ENCODE measurements around the gene SALL4.

The SALL4 gene

GRCh38 chr20:51800060-51800871 is 2.1 kb downstream of the SALL4 start (continued):
- TF ChIP-seq PRDM10 (tag by site-specific recombination; IDR thresholded peaks at IDR 0.05) (no peak), KLF7 (tag by site-specific recombination; IDR thresholded peaks at IDR 0.05; ENCODE audit: borderline replicate concordance) (peak; percentile 15; the same call in 1 of the 2 replicates), KLF9 (tag by site-specific recombination; IDR thresholded peaks at IDR 0.05; ENCODE audit: low read depth) (peak; percentile 72), ZNF112 (tag by site-specific recombination; IDR thresholded peaks at IDR 0.05) (no peak)

GRCh38 chr20:51799401-51799860 is 2.9 kb downstream of the SALL4 start:
- ChIA-PET POLR2A (no interaction called here), CTCF (interaction anchor here (0.7 to 1.9 kb wide), 13 partner anchors 12 to 357 kb away, joined by 3 to 10 read pairs (median 3); no protein-coding TSS in a partner anchor)
- no peaks in the 10 kb centered on the region for H3K9me3 ChIP-seq (ENCODE audit: control insufficient read depth, insufficient read depth, low read depth, low read length)
- no peaks in the 10 kb centered on the region for H3K36me3 ChIP-seq (ENCODE audit: control insufficient read depth in 2 of 2, insufficient read depth in 1 of 2, low read length in 2 of 2)
- no peak overlapping the region for H3K4me3 ChIP-seq (ENCODE audit: low read depth, low read length)
- no peak overlapping the region for H3K27ac ChIP-seq (ENCODE audit: extremely low read depth, low read depth, low read length)
- TF ChIP-seq ZNF133 (tag by site-specific recombination; IDR thresholded peaks at IDR 0.05) (no peak), ZNF341 (tag by site-specific recombination; IDR thresholded peaks at IDR 0.05; ENCODE audit: low read depth) (no peak), PRDM1 (tag by site-specific recombination; IDR thresholded peaks at IDR 0.05) (no peak)
- peaks cover 22% of the 10 kb centered on the region for H3K4me1 ChIP-seq (ENCODE audit: control insufficient read depth, insufficient read depth, low read length)

GRCh38 chr20:51797357-51798025 is 4.8 kb downstream of the SALL4 start:
- Histone ChIP-seq H3K4me1 (ENCODE audit: control insufficient read depth, insufficient read depth, low read length) (peaks cover 20% of the 10 kb centered on the region), H3K9me3 (ENCODE audit: control insufficient read depth, insufficient read depth, low read depth, low read length) (no peaks in the 10 kb centered on the region), H3K36me3 (ENCODE audit: control insufficient read depth in 2 of 2, insufficient read depth in 1 of 2, low read length in 2 of 2) (no peaks in the 10 kb centered on the region), H3K27ac (ENCODE audit: extremely low read depth, low read depth, low read length) (peak overlapping the region; percentile 62), H3K4me3 (ENCODE audit: low read depth, low read length) (no peak overlapping the region)
- ChIA-PET POLR2A (no interaction called here), CTCF (interaction anchor here (0.5 to 1.4 kb wide), 8 partner anchors 10 to 329 kb away, joined by 3 to 8 read pairs (median 3); no protein-coding TSS in a partner anchor)
- TF ChIP-seq KLF10 (tag by site-specific recombination; IDR thresholded peaks at IDR 0.05) (no peak), ZNF544 (tag by site-specific recombination; IDR thresholded peaks at IDR 0.05) (no peak), ZNF561 (tag by site-specific recombination; IDR thresholded peaks at IDR 0.05; ENCODE audit: borderline replicate concordance) (peak; percentile 59), ZNF23 (tag by site-specific recombination; IDR thresholded peaks at IDR 0.05; ENCODE audit: borderline replicate concordance) (no peak), ZNF776 (tag by site-specific recombination; IDR thresholded peaks at IDR 0.05; ENCODE audit: borderline replicate concordance) (no peak), ZNF18 (tag by site-specific recombination; IDR thresholded peaks at IDR 0.05) (0 out of 2 replicates have a peak, but pooled peaks have one; percentile 42), OSR2 (tag by site-specific recombination; IDR thresholded peaks at IDR 0.05) (peak; percentile 97), ZNF324 (tag by site-specific recombination; IDR thresholded peaks at IDR 0.05) (no peak), ZEB2 (tag by site-specific recombination; IDR thresholded peaks at IDR 0.05) (peak; percentile 49; the same call in 1 of the 2 replicates), ZBTB44 (tag by site-specific recombination; IDR thresholded peaks at IDR 0.05) (peak; percentile 59), ATF2 (tag by site-specific recombination; IDR thresholded peaks at IDR 0.05; ENCODE audit: low read depth) (no peak), ZNF10 (tag by site-specific recombination; IDR thresholded peaks at IDR 0.05) (peak; percentile 8; the same call in 1 of the 2 replicates), SP7 (tag by site-specific recombination; IDR thresholded peaks at IDR 0.05) (peak; percentile 34; the same call in 1 of the 2 replicates), ZNF24 (tag by site-specific recombination; IDR thresholded peaks at IDR 0.05) (no peak), ZNF354C (tag by site-specific recombination; IDR thresholded peaks at IDR 0.05; ENCODE audit: borderline replicate concordance, low read depth) (no peak)

Measured in HEK293 (cell line).